Upper lobe of right lung (tissue), 1 donor: Measurements from ENCODE around the gene KPNA1. TPM values are rescaled to one million over a fixed set of nuclear protein-coding genes. Genes with fewer than 3 reads are reported as not detected.
"Not testable (repeated sequence)": the region's sequence is repeated elsewhere in the genome, so short reads cannot be mapped to it uniquely, and the experiment has no call there.

Experiments
- ATAC-seq: fragments of 200-7000 bp; cut with Tn5 transposase; one replicate; pipeline ENCODE4 v1.9.1; 2020; ENCODE audit warnings: mild to moderate bottlenecking, moderate library complexity
- DNase-seq: peaks from one replicate; pipeline ENCODE4 v3.0.0-alpha.2; 2020
- H3K27ac ChIP-seq: fragments of 200-600 bp; one replicate; pipeline ENCODE4 v1.8.0; 2022
- H3K27me3 ChIP-seq: fragments of 200-600 bp; one replicate; pipeline ENCODE4 v1.8.0; 2022; ENCODE audit warnings: mild to moderate bottlenecking
- H3K36me3 ChIP-seq: fragments of 200-600 bp; one replicate; pipeline ENCODE4 v1.8.0; 2022
- H3K4me1 ChIP-seq: fragments of 200-600 bp; one replicate; pipeline ENCODE4 v1.8.0; 2022
- H3K4me3 ChIP-seq: fragments of 200-600 bp; one replicate; pipeline ENCODE4 v1.8.0; 2022; ENCODE audit warnings: mild to moderate bottlenecking
- H3K9me3 ChIP-seq: fragments of 200-600 bp; one replicate; pipeline ENCODE4 v1.8.0; 2022
- intact Hi-C: fragments of 100-400 bp; cut with DNase I; formaldehyde crosslinking; loops from one replicate; pipeline ENCODE4 v1.11.0; 2022
- total RNA-seq: library from RNA; stranded (reverse); fragmentation: NEBNext Ultra II Directional; extraction: Animal tissue kit (Norgen Biotek cat#: 25700); gene quantifications from one replicate; pipeline ENCODE4 v1.2.1, GENCODE V29; 2021
- TF ChIP-seq, protein P1 (sequence below): fragments of 200-600 bp; IDR thresholded peaks from one replicate; pipeline ENCODE4 v1.8.0; 2022; ENCODE audit warnings: antibody characterized with exemption
- donor health status: DM: no; HTN: yes; CAD: no; lungs with severe emphysema.

The KPNA1 gene
- total RNA-seq, 1 donor from 2014 or later, result 60.4 TPM

GRCh38 chr3:122461806-122462205 lies 52.9 kb downstream of the KPNA1 start:
- intact Hi-C loops, result no loop called here
- TF ChIP-seq, protein P1, sequence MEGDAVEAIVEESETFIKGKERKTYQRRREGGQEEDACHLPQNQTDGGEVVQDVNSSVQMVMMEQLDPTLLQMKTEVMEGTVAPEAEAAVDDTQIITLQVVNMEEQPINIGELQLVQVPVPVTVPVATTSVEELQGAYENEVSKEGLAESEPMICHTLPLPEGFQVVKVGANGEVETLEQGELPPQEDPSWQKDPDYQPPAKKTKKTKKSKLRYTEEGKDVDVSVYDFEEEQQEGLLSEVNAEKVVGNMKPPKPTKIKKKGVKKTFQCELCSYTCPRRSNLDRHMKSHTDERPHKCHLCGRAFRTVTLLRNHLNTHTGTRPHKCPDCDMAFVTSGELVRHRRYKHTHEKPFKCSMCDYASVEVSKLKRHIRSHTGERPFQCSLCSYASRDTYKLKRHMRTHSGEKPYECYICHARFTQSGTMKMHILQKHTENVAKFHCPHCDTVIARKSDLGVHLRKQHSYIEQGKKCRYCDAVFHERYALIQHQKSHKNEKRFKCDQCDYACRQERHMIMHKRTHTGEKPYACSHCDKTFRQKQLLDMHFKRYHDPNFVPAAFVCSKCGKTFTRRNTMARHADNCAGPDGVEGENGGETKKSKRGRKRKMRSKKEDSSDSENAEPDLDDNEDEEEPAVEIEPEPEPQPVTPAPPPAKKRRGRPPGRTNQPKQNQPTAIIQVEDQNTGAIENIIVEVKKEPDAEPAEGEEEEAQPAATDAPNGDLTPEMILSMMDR, result no peak
- DNase-seq, result no peak
- H3K27ac ChIP-seq, result no peak overlapping the region
- H3K9me3 ChIP-seq, result no peaks in the 10 kb centered on the region
- ATAC-seq, result no peak
- no peaks in the 10 kb centered on the region for H3K27me3 ChIP-seq
- peaks cover 82% of the 10 kb centered on the region for H3K36me3 ChIP-seq
- no peaks in the 10 kb centered on the region for H3K4me1 ChIP-seq
- no peak overlapping the region for H3K4me3 ChIP-seq

- DNase-seq, result no peak
- intact Hi-C loops, result no loop called here
Observed at GRCh38 chr3:122458992-122459391, 55.7 kb downstream of the KPNA1 start.

DNA sequence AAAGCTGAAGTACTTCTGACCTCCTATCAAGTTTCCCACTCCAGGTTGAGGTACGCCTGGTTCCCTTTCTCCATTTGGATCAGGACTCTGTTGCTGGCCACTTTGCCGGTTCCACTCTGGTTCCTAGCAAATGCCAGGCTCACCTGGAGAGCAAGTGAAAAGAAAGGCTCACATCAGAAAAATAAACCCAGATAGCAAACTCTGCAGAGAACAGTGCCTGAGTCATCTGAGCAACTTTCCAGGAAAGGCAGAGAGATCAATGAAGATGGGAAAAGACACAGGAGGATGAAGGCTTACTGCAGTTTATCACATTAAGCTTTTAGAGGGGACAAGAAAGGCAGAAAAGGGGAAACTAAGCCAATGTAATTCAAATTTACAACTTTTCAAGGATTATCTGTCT lies 57.0 kb downstream of the KPNA1 start:
- Histone ChIP-seq H3K4me3 (no peak overlapping the region), H3K9me3 (no peaks in the 10 kb centered on the region), H3K36me3 (peaks cover 95% of the 10 kb centered on the region), H3K4me1 (no peaks in the 10 kb centered on the region), H3K27me3 (no peaks in the 10 kb centered on the region), H3K27ac (no peak overlapping the region)
- intact Hi-C loops, result no loop called here
- ATAC-seq, result no peak
- TF ChIP-seq, protein P1, result no peak
- DNase-seq, result no peak

More at GRCh38 chr3:122458992-122459391, 55.7 kb downstream of the KPNA1 start:
- no peak overlapping the region for H3K4me3 ChIP-seq
- ATAC-seq, result peak; percentile 34
- TF ChIP-seq, protein P1, result peak; percentile 40
- no peaks in the 10 kb centered on the region for H3K9me3 ChIP-seq
- H3K27me3 ChIP-seq, result no peaks in the 10 kb centered on the region
- no peaks in the 10 kb centered on the region for H3K4me1 ChIP-seq
- no peak overlapping the region for H3K27ac ChIP-seq
- H3K36me3 ChIP-seq, result peaks cover 96% of the 10 kb centered on the region

DNA sequence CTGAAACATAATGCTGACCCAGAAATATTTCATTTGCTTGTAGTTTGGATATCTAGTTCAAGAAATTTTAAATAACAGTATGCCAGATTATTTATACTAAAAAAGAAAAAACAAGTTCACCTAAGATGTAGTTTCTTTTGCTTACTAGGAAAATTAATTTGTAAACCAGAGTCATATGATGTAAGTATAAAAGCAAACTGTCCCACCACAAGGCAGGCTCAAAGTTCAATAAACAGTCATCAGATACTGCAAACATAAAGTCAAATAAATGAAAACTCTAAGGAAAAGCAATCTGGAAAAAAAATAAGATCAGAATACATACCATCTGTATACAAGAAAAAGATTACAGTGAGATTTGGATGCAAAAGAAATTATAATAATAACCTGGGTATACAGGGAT lies 58.7 kb downstream of the KPNA1 start:
- H3K4me1 ChIP-seq, result no peaks in the 10 kb centered on the region
- intact Hi-C loops, result no loop called here

GRCh38 chr3:122451371-122451770 lies 63.4 kb downstream of the KPNA1 start:
- intact Hi-C loops, result no loop called here
- Histone ChIP-seq H3K36me3 (peaks cover 79% of the 10 kb centered on the region), H3K27me3 (no peaks in the 10 kb centered on the region), H3K4me1 (no peaks in the 10 kb centered on the region), H3K27ac (no peak overlapping the region), H3K9me3 (no peaks in the 10 kb centered on the region), H3K4me3 (no peak overlapping the region)
- DNase-seq, result no peak
- no peak for ATAC-seq
- TF ChIP-seq, protein P1, result no peak

More for the DNA sequence above, 58.7 kb downstream of the KPNA1 start:
- Histone ChIP-seq H3K9me3 (no peaks in the 10 kb centered on the region), H3K27me3 (no peaks in the 10 kb centered on the region), H3K27ac (no peak overlapping the region), H3K4me3 (no peak overlapping the region), H3K36me3 (peaks cover 90% of the 10 kb centered on the region)
- ATAC-seq (no peak), DNase-seq (no peak)
- TF ChIP-seq, protein P1, result no peak

GRCh38 chr3:122448218-122448617 lies 66.5 kb downstream of the KPNA1 start:
- H3K27me3 ChIP-seq, H3K4me3 ChIP-seq, intact Hi-C loops, DNase-seq, H3K27ac ChIP-seq, H3K9me3 ChIP-seq, H3K4me1 ChIP-seq, ATAC-seq: not testable (repeated sequence)
- peaks cover 67% of the 10 kb centered on the region for H3K36me3 ChIP-seq

- H3K27me3 ChIP-seq, H3K4me3 ChIP-seq, H3K4me1 ChIP-seq, DNase-seq, H3K9me3 ChIP-seq, ATAC-seq, intact Hi-C loops, H3K27ac ChIP-seq: not testable (repeated sequence)
- H3K36me3 ChIP-seq, result peaks cover 69% of the 10 kb centered on the region
Observed at GRCh38 chr3:122444491-122444887, 70.2 kb downstream of the KPNA1 start.

GRCh38 chr3:122443762-122444490 lies 70.8 kb downstream of the KPNA1 start:
- peaks cover 69% of the 10 kb centered on the region for H3K36me3 ChIP-seq
- DNase-seq, ATAC-seq, H3K4me3 ChIP-seq, intact Hi-C loops, H3K27ac ChIP-seq, H3K9me3 ChIP-seq, H3K27me3 ChIP-seq, H3K4me1 ChIP-seq: not testable (repeated sequence)
